RWPE2 (cell line): ENCODE measurements around the gene LRRC7.

Experiments used
- ATAC-seq: fragments of 200-7000 bp; cut with Tn5 transposase; 3 replicates; pipeline ENCODE4 v1.9.1; 2021; ENCODE audit warnings: low read depth
- DNase-seq: peaks from one replicate; pipeline ENCODE4 v3.0.0-alpha.2; 2020; ENCODE audit warnings: low spot score
- H3K27ac ChIP-seq: fragments of 450-650 bp; 2 replicates; pipeline ENCODE4 v1.5.1; 2017; ENCODE audit warnings: mild to moderate bottlenecking; ENCODE audit not compliant: poor library complexity, severe bottlenecking
- H3K27me3 ChIP-seq: fragments of 250-450 bp; sonication (Bioruptor Pico); 2 replicates; pipeline ENCODE4 v1.5.1; 2021; ENCODE audit warnings: mild to moderate bottlenecking, moderate library complexity; ENCODE audit not compliant: insufficient read depth, poor library complexity, severe bottlenecking
- H3K36me3 ChIP-seq: fragments of 250-450 bp; sonication (Bioruptor Pico); 2 replicates; pipeline ENCODE4 v1.5.1; 2020; ENCODE audit warnings: low read depth, mild to moderate bottlenecking, moderate library complexity
- H3K4me1 ChIP-seq: fragments of 250-450 bp; sonication (Bioruptor Pico); 2 replicates; pipeline ENCODE4 v1.5.1; 2021; ENCODE audit warnings: mild to moderate bottlenecking, moderate library complexity; ENCODE audit not compliant: insufficient read depth, poor library complexity, severe bottlenecking
- H3K4me3 ChIP-seq: fragments of 250-450 bp; sonication (Bioruptor Pico); 2 replicates; pipeline ENCODE4 v1.5.1; 2021; ENCODE audit warnings: mild to moderate bottlenecking, moderate library complexity; ENCODE audit not compliant: severe bottlenecking
- H3K9me3 ChIP-seq: fragments of 250-450 bp; sonication (Bioruptor Pico); 2 replicates; pipeline ENCODE4 v1.5.1; 2021; ENCODE audit warnings: mild to moderate bottlenecking, moderate library complexity; ENCODE audit not compliant: severe bottlenecking
- CTCF ChIP-seq: fragments of 450-650 bp; IDR thresholded peaks from one replicate; pipeline ENCODE4 v1.5.1; 2017; ENCODE audit warnings: mild to moderate bottlenecking, moderate library complexity; ENCODE audit not compliant: poor library complexity, severe bottlenecking

Gene LRRC7

DNA sequence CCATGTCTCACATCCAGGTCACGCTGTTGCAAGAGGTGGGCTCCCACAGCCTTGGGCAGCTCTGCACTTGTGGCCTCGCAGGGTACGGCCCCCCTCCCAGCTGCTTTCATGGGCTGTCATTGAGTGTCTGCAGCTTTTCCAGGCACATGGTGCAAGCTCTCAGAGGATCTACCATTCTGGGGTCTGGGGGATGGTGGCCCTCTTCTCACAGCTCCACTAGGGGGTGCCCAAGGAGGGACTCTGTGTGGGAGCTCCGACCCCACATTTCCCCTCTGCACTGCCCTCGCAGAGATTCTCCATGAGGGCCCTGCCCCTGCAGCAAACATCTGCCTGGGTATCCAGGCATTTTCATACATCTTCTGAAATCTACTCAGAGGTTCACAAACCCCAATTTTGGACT lies 219.4 kb downstream of the LRRC7 start:
- Histone ChIP-seq H3K4me3 (no peak overlapping the region), H3K36me3 (no peaks in the 10 kb centered on the region), H3K27me3 (no peaks in the 10 kb centered on the region), H3K4me1 (no peaks in the 10 kb centered on the region), H3K9me3 (no peaks in the 10 kb centered on the region), H3K27ac (no peak overlapping the region)
- DNase-seq: no peak
- TF ChIP-seq CTCF: no peak
- ATAC-seq: no peak

DNA sequence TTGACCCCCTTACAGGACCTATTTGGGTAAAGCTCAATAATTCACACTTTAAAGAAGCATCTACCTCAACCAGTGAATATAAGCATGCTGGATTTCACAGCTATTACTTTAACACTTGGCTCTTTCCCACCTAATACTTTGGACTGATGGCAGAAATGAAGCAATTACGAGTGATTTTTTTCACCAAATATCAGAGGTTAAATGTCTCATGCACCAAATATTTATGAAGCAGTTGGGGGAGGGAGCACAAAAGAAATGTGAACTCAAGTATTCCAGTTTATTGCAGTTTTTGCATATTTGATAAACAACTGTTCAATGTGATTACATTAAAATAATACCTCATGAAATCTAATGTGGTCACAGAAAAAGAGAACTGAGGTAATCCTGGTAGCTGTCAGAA lies 223.6 kb downstream of the LRRC7 start:
- no peak for TF ChIP-seq CTCF
- no peak overlapping the region for H3K4me3 ChIP-seq

DNA sequence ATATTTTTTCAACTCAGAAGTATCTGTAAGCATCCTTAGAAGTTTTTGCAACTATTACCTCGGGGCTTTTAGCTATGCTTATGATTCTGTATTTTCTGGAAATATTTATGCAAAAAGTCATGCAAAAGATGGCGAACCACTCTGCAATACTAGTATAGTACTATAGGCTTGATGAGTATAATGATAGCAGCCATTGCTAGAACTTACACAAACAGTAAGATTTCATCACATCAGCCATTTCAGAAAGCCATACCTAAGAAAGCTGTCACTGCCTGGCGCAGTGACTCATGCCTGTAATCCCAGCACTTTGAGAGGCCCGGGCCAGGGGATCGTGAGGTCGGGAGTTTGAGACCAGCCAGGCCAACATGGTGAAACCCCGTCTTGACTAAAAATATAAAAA lies 227.1 kb downstream of the LRRC7 start:
- TF ChIP-seq CTCF: no peak
- H3K36me3 ChIP-seq: no peaks in the 10 kb centered on the region
- DNase-seq (no peak), ATAC-seq (no peak)
- no peak overlapping the region for H3K4me3 ChIP-seq
- no peaks in the 10 kb centered on the region for H3K4me1 ChIP-seq
- no peak overlapping the region for H3K27ac ChIP-seq
- no peaks in the 10 kb centered on the region for H3K9me3 ChIP-seq
- H3K27me3 ChIP-seq: no peaks in the 10 kb centered on the region

More for the DNA sequence above, 223.6 kb downstream of the LRRC7 start:
- Histone ChIP-seq H3K4me1 (no peaks in the 10 kb centered on the region), H3K27ac (no peak overlapping the region), H3K27me3 (no peaks in the 10 kb centered on the region), H3K9me3 (no peaks in the 10 kb centered on the region), H3K36me3 (no peaks in the 10 kb centered on the region)
- ATAC-seq (no peak), DNase-seq (no peak)

DNA sequence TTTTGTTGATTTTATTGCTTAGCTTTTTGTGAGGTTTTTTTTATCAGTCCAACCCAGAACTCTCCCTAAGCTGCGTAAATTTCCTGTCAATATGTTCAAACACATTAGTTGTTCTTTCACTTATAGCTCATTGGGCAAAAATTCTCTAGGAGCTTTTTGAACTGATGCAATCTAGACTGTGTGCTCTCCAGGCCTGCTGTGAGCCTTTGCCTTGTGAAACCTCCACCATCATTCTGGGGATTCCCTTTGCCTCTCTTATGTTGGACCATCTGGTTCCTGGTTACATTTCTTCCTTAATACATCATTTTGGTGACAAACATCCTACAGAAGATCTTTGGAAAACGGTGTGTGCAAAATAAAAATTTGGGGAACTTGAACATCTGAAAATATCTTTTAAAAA lies 247.2 kb downstream of the LRRC7 start:
- DNase-seq: no peak
- TF ChIP-seq CTCF: no peak

GRCh38 chr1:69824932-69825331 lies 257.2 kb downstream of the LRRC7 start:
- Histone ChIP-seq H3K27me3 (peaks cover 6% of the 10 kb centered on the region), H3K9me3 (no peaks in the 10 kb centered on the region), H3K27ac (no peak overlapping the region), H3K36me3 (no peaks in the 10 kb centered on the region), H3K4me3 (no peak overlapping the region), H3K4me1 (no peaks in the 10 kb centered on the region)
- no peak for TF ChIP-seq CTCF
- DNase-seq (no peak), ATAC-seq (no peak)

More for the DNA sequence above, 247.2 kb downstream of the LRRC7 start:
- Histone ChIP-seq H3K4me1 (no peaks in the 10 kb centered on the region), H3K4me3 (no peak overlapping the region), H3K36me3 (no peaks in the 10 kb centered on the region), H3K9me3 (no peaks in the 10 kb centered on the region), H3K27me3 (no peaks in the 10 kb centered on the region), H3K27ac (no peak overlapping the region)
- no peak for ATAC-seq
